Endothelial cell of umbilical vein (primary cell): ENCODE data around the gene ZNF652.

Experiments used
- GATA2 ChIP-seq: IDR thresholded peaks from 2 replicates; pipeline ENCODE4 v1.7.0; 2011; ENCODE audit warnings: low read depth, mild to moderate bottlenecking, moderate library complexity, mixed read lengths, low read length; ENCODE audit not compliant: insufficient read length, insufficient read depth
- POLR2AphosphoS5 ChIP-seq: IDR thresholded peaks from 2 replicates; pipeline ENCODE4 v1.6.1; 2012; ENCODE audit warnings: low read depth, mild to moderate bottlenecking, control low read depth, low read length, moderate library complexity; ENCODE audit not compliant: insufficient read depth

DNA sequence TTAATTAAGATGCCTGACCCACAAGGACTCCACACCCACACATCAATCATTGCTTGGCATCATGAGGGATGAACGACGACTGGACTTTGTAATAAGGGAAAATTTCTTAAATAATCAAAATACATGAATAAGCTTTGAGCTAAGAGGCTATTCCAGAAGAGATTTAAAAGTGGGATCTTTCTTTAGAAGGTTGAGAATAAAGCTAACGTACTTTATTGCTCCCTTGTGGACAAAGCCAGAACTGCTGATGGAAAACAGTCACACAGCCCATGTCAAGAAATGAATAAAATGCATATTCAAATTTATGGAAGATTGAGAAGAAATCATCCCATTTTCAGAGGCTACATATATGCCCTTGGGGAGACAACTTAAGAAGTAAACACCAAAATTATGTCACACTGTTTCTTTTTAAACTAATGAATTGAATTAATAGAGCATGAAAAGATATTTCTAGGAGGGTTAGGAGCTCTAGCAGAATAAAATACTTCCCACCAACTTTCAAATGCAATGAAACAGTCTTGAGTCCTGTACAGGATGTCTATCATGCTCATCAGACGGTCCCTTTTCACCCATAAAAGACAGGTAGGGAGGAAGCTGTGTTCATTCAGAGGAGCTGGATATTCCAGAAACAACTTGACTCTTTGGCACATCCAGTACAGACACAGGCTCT lies 71.2 kb downstream of the ZNF652 start:
- TF ChIP-seq GATA2 (no peak), POLR2AphosphoS5 (no peak)
